ENCODE measurements around the gene STAM.
"Not testable (repeated sequence)": the region's sequence is repeated elsewhere in the genome, so short reads cannot be mapped to it uniquely, and the experiment has no call there.

STAM gene

DNA sequence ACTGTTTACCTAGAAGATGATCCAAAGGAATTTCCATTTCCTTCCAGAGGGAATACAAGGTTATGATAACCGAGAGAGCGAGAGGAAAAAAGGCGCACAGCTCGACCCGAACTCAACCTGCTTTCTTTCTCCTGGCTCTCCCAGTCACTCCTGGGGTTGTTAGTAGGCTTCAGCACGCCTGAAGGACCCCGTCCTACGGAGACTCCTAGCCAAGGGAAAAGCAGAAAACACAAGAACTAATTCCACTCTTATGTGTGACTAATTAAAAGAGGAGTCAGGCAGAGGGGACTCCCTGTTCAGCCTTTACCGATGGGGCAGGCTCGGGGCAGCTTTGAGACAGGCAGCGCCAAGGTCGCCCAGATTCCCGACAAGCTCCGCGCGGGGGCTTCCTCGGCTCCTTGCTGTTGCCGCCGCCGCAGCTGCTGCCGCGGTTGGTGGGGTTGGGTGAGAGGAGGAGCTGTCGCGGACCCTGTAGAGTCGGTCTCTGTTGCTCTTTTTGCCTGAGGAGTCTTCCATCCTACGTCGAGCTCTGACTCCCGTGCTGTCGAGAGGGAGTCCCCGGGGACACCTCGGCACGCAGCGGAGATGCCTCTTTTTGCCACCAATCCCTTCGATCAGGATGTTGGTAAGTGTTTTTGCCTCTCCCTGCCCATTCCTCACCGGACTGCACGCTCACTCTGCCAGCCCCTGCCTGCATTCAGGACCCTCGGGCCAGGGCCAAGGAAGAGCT, at the start of gene STAM:
Gene STAM, plus strand, starts transcription at position 397 of the 730 bp plus-strand sequence. Its CDS starts 189 bp downstream, at position 586.
- H3K27me3 Mint-ChIP-seq (ENCODE audit: low read depth) = no peaks in the 10 kb centered on the region
- no peaks in the 10 kb centered on the region for H3K9me3 Mint-ChIP-seq
- H3K4me3 Mint-ChIP-seq = peak within 1 kb of the TSS; percentile 99
- H3K36me3 Mint-ChIP-seq (ENCODE audit: low read depth) = peaks cover 19% of the 10 kb centered on the region
- peaks cover 50% of the 10 kb centered on the region for H3K4me1 Mint-ChIP-seq (ENCODE audit: low read depth)
- H3K27ac Mint-ChIP-seq = peak within 1 kb of the TSS; percentile 100

DNA sequence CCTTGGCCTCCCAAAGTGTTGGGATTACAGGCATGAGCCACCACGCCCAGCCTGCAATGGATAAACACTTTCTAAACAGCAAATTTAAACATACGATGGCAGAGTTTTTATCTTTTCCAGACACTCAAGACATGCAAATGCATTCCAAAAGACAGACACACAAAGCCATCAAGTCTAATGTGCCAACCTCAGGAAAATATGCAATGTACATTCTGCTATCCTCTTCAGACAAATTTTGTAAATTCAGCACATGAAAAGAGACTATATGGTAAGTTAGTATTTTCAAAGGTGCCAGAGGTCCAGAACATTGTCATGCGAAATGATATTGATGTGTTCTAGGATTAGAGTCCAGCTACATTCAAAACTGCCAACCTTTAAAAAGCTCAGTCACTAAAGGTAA, 46.6 kb upstream of the STAM start:
- Mint-ChIP-seq H3K9me3 (no peaks in the 10 kb centered on the region), H3K36me3 (ENCODE audit: low read depth) (no peaks in the 10 kb centered on the region)

GRCh38 chr10:17599089-17599488, 44.9 kb upstream of the STAM start:
- H3K4me3 Mint-ChIP-seq = no peak overlapping the region
- no peak overlapping the region for H3K27ac Mint-ChIP-seq
- H3K27me3 Mint-ChIP-seq (ENCODE audit: low read depth) = peaks cover 8% of the 10 kb centered on the region
- no peaks in the 10 kb centered on the region for H3K4me1 Mint-ChIP-seq (ENCODE audit: low read depth)
- H3K9me3 Mint-ChIP-seq = no peaks in the 10 kb centered on the region
- no peaks in the 10 kb centered on the region for H3K36me3 Mint-ChIP-seq (ENCODE audit: low read depth)

More for the DNA sequence above, 46.6 kb upstream of the STAM start:
- Mint-ChIP-seq H3K4me3 (no peak overlapping the region), H3K27ac (no peak overlapping the region), H3K27me3 (ENCODE audit: low read depth) (peaks cover 8% of the 10 kb centered on the region), H3K4me1 (ENCODE audit: low read depth) (no peaks in the 10 kb centered on the region)

GRCh38 chr10:17605936-17606335, 38.0 kb upstream of the STAM start:
- Mint-ChIP-seq H3K27me3 (ENCODE audit: low read depth) (no peaks in the 10 kb centered on the region), H3K4me1 (ENCODE audit: low read depth) (peaks cover 3% of the 10 kb centered on the region), H3K4me3 (no peak overlapping the region), H3K9me3 (no peaks in the 10 kb centered on the region), H3K27ac (no peak overlapping the region), H3K36me3 (ENCODE audit: low read depth) (no peaks in the 10 kb centered on the region)

GRCh38 chr10:17606547-17607040, 37.4 kb upstream of the STAM start:
- peaks cover 3% of the 10 kb centered on the region for H3K4me1 Mint-ChIP-seq (ENCODE audit: low read depth)
- no peaks in the 10 kb centered on the region for H3K36me3 Mint-ChIP-seq (ENCODE audit: low read depth)
- no peak overlapping the region for H3K27ac Mint-ChIP-seq
- H3K4me3 Mint-ChIP-seq = no peak overlapping the region
- no peaks in the 10 kb centered on the region for H3K9me3 Mint-ChIP-seq
- H3K27me3 Mint-ChIP-seq (ENCODE audit: low read depth) = no peaks in the 10 kb centered on the region

GRCh38 chr10:17607060-17607459, 36.9 kb upstream of the STAM start:
- H3K4me3 Mint-ChIP-seq = no peak overlapping the region
- H3K4me1 Mint-ChIP-seq (ENCODE audit: low read depth) = peaks cover 3% of the 10 kb centered on the region
- no peak overlapping the region for H3K27ac Mint-ChIP-seq
- no peaks in the 10 kb centered on the region for H3K27me3 Mint-ChIP-seq (ENCODE audit: low read depth)
- no peaks in the 10 kb centered on the region for H3K9me3 Mint-ChIP-seq
- H3K36me3 Mint-ChIP-seq (ENCODE audit: low read depth) = no peaks in the 10 kb centered on the region

- Mint-ChIP-seq H3K27me3 (ENCODE audit: low read depth) (no peaks in the 10 kb centered on the region), H3K27ac (no peak overlapping the region), H3K4me1 (ENCODE audit: low read depth) (peaks cover 3% of the 10 kb centered on the region), H3K9me3 (no peaks in the 10 kb centered on the region), H3K36me3 (ENCODE audit: low read depth) (no peaks in the 10 kb centered on the region), H3K4me3 (no peak overlapping the region)
Observed at GRCh38 chr10:17607603-17608332, 36.2 kb upstream of the STAM start.

DNA sequence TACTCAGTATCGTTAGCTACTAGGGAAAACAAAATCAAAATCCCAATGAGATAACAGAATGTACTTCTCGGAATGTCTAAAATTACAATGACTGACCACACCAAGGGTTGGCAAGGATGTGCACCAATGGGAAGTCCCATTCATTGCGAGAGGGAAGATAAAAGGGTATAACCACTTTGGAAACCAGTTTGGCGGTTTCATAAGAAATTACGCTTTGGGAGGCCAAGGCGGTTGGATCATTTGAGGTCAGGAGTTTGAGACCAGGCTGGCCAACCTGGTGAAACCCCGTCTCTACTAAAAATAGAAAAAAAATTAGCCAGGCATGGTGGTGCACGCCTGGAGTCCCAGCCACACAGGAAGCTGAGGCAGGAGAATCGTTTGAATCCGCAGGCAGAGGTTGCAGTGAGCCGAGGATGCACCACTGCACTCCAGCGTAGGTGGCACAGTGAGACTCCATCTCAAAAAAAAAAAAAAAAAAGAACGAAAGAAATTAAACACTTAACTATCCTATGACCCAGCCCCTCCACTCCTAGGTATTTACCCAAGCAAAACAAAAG, 34.4 kb upstream of the STAM start:
- H3K27me3 Mint-ChIP-seq (ENCODE audit: low read depth) = peaks cover 4% of the 10 kb centered on the region
- H3K4me3 Mint-ChIP-seq = no peak overlapping the region
- H3K4me1 Mint-ChIP-seq (ENCODE audit: low read depth) = peaks cover 3% of the 10 kb centered on the region
- H3K27ac Mint-ChIP-seq = no peak overlapping the region
- no peaks in the 10 kb centered on the region for H3K9me3 Mint-ChIP-seq
- no peaks in the 10 kb centered on the region for H3K36me3 Mint-ChIP-seq (ENCODE audit: low read depth)

GRCh38 chr10:17616403-17617030, 27.4 kb upstream of the STAM start:
- H3K36me3 Mint-ChIP-seq (ENCODE audit: low read depth) = no peaks in the 10 kb centered on the region
- H3K27ac Mint-ChIP-seq = no peak overlapping the region
- no peaks in the 10 kb centered on the region for H3K9me3 Mint-ChIP-seq
- H3K27me3 Mint-ChIP-seq (ENCODE audit: low read depth) = peaks cover 34% of the 10 kb centered on the region
- H3K4me1 Mint-ChIP-seq (ENCODE audit: low read depth) = peaks cover 5% of the 10 kb centered on the region
- H3K4me3 Mint-ChIP-seq = peak overlapping the region; percentile 42

DNA sequence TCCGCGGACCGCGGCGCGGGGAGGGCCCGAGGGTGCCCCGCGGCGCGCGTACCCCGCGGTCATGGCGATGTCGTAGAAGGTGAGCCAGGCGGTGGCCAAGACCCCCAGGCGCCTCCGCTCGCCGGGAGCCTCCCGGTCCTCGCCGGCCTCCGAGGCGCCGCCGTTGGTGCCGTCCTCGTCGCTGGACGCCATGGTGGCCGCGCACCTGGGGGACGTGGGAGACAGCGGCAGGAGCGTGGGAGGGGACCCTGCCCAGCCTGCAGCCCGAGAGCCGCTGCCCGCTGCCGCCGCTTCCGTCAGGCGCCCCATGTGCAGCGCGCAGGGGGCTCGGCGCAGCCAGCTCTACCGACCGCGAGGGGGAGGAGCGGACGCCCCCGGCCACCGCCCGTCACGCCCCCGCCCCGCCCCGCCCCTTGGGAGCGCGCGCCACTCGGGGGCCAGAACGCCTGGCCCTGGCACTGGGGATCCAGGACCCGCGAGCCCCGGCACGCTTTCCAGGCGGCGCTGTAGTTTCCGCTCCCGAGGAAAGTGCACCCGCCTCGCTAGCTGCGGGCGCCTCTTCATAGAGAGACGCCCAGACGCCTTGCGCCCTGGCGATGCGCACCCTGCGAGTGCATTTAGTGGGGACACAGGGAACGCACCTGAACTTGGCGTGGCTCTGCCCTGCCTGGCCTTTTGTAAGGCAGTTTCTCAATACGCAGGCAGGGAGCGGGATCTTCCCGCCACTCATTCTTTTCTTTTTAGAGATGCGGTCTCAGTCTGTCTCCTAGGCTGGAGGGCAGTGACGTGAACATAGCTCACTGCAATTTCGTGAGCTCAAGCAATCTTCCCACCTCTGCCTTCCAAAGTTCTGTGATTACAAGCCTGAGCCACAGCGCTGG, 26.7 kb upstream of the STAM start, which contains the start of gene HACD1:
Gene HACD1, minus strand, starts transcription at position 344 of the 881 bp plus-strand sequence. Its CDS starts 35 bp downstream, at position 309.
- peaks cover 34% of the 10 kb centered on the region for H3K27me3 Mint-ChIP-seq (ENCODE audit: low read depth)
- no peaks in the 10 kb centered on the region for H3K36me3 Mint-ChIP-seq (ENCODE audit: low read depth)
- H3K4me1 Mint-ChIP-seq (ENCODE audit: low read depth) = peaks cover 5% of the 10 kb centered on the region
- H3K4me3 Mint-ChIP-seq = peak within 1 kb of the TSS; percentile 83
- no peak within 1 kb of the TSS for H3K27ac Mint-ChIP-seq
- H3K9me3 Mint-ChIP-seq = no peaks in the 10 kb centered on the region

DNA sequence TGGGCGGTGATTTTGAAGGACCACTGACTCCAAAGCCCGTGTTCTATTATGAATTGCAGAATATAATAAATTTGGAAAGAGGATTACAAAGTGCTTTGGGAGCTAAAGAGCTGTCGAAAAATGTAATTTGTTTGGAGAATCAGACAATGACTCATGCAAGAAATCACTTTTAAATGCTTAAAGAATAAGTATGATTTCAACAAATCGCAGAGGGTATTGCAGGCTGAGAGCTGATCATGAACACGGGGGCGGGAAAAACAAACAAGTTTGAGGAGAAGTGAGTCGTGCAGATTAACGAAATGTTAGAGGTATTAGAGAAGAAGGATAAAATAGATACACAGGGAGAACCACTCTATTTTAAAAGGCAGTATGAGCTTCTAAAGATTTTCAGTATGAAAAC, 21.9 kb upstream of the STAM start:
- Mint-ChIP-seq H3K36me3 (ENCODE audit: low read depth) (no peaks in the 10 kb centered on the region), H3K27me3 (ENCODE audit: low read depth) (peaks cover 40% of the 10 kb centered on the region), H3K4me1 (ENCODE audit: low read depth) (peaks cover 5% of the 10 kb centered on the region), H3K9me3 (no peaks in the 10 kb centered on the region), H3K27ac (no peak overlapping the region), H3K4me3 (no peak overlapping the region)

GRCh38 chr10:17624996-17625395, 19.0 kb upstream of the STAM start:
- no peaks in the 10 kb centered on the region for H3K9me3 Mint-ChIP-seq
- no peaks in the 10 kb centered on the region for H3K4me1 Mint-ChIP-seq (ENCODE audit: low read depth)
- no peaks in the 10 kb centered on the region for H3K36me3 Mint-ChIP-seq (ENCODE audit: low read depth)
- H3K4me3 Mint-ChIP-seq = no peak overlapping the region
- H3K27me3 Mint-ChIP-seq (ENCODE audit: low read depth) = peaks cover 15% of the 10 kb centered on the region
- H3K27ac Mint-ChIP-seq = no peak overlapping the region

- H3K27me3 Mint-ChIP-seq (ENCODE audit: low read depth) = peaks cover 13% of the 10 kb centered on the region
- no peaks in the 10 kb centered on the region for H3K4me1 Mint-ChIP-seq (ENCODE audit: low read depth)
- no peak overlapping the region for H3K4me3 Mint-ChIP-seq
- no peaks in the 10 kb centered on the region for H3K36me3 Mint-ChIP-seq (ENCODE audit: low read depth)
- H3K9me3 Mint-ChIP-seq = no peaks in the 10 kb centered on the region
- no peak overlapping the region for H3K27ac Mint-ChIP-seq
Observed at GRCh38 chr10:17626656-17627055, 17.3 kb upstream of the STAM start.

GRCh38 chr10:17632590-17632989, 11.4 kb upstream of the STAM start:
- H3K27ac Mint-ChIP-seq; H3K4me3 Mint-ChIP-seq; H3K4me1 Mint-ChIP-seq (ENCODE audit: low read depth); H3K9me3 Mint-ChIP-seq; H3K36me3 Mint-ChIP-seq (ENCODE audit: low read depth): not testable (repeated sequence)
- H3K27me3 Mint-ChIP-seq (ENCODE audit: low read depth) = peaks cover 20% of the 10 kb centered on the region
